ENCODE data around the gene PKP1. TPM values are rescaled to one million over a fixed set of nuclear protein-coding genes. Genes with fewer than 3 reads are reported as not detected.

The PKP1 gene
- total and polyA plus RNA-seq, 5 donors from 2014 or later: not detected

DNA sequence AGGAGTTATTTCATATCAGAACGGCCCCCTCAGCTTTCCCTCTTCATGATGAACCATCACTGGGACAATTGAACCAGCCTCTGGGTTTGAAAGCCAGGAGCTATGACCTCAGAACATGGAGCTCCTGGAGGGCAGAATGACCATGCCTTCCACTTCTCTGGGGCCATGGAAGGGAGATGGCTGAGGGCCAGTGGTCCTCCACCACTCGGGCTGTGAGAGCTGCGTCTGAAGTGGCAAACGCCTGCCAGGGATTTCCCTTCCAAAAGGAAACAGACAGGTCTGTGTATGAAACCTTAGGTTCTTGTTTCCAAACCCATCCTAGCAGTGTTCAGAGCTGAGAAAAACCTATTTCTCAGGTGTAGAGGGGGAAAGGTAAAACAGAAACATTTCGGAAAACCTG lies 22.5 kb downstream of the PKP1 start:
- peaks cover 0 to 3% (median 0%) of the 10 kb centered on the region in 4 donors for H3K4me1 Mint-ChIP-seq
- H3K9me3 ChIP-seq (ENCODE audit: control insufficient read depth in 2 of 2, low read length in 2 of 2): no peaks in the 10 kb centered on the region

DNA sequence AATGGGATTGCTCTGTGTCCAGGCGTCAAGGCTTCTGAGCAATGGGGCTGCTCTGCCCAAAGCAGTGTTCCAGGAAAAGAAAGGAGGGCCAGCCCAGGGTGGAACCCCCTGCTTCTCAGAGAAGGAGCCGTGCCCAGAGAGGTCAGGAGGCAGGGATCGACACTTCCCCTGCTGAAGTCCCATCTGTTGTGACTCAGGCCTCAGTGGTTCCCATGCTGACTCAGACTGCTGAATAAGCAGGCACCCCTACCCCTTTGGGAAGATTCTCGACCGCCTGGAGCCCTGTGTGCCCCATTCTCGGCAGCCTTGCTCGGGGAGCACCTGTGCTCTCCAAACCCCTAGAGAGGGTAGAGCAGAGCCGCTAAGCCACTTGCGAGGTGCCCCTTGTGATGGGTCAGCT lies 23.9 kb downstream of the PKP1 start:
- H3K27me3 ChIP-seq (ENCODE audit: control insufficient read depth, insufficient read depth, low read length): peaks cover 2% of the 10 kb centered on the region
- H3K9me3 ChIP-seq (ENCODE audit: control insufficient read depth in 2 of 2, low read length in 2 of 2): no peaks in the 10 kb centered on the region
- H3K4me3 ChIP-seq (ENCODE audit: low read depth, low read length): no peak overlapping the region
- Mint-ChIP-seq H3K9me3 (no peaks in the 10 kb centered on the region), H3K4me3 (no peak overlapping the region), H3K36me3 (no peaks in the 10 kb centered on the region), H3K4me1 (peaks cover 0 to 3% (median 0%) of the 10 kb centered on the region in 4 donors), H3K27me3 (peaks cover 13% of the 10 kb centered on the region), H3K27ac (no peak overlapping the region)
- H3K4me1 ChIP-seq (ENCODE audit: control insufficient read depth, insufficient read depth, low read length, poor library complexity, severe bottlenecking): no peaks in the 10 kb centered on the region
- no peaks in the 10 kb centered on the region for H3K36me3 ChIP-seq (ENCODE audit: control insufficient read depth, insufficient read depth, low read length)
- DNase-seq (no peak), ATAC-seq (ENCODE audit: low read depth in 2 of 2) (no peak)
- no peak overlapping the region for H3K27ac ChIP-seq (ENCODE audit: insufficient read depth, low read length, poor library complexity, severe bottlenecking)

More for the DNA sequence above, 22.5 kb downstream of the PKP1 start:
- no peak for DNase-seq
- no peaks in the 10 kb centered on the region for H3K36me3 ChIP-seq (ENCODE audit: control insufficient read depth, insufficient read depth, low read length)
- Mint-ChIP-seq H3K9me3 (no peaks in the 10 kb centered on the region), H3K4me3 (no peak overlapping the region), H3K27ac (peak overlapping the region in 1 of 3 donors; percentile 26), H3K36me3 (no peaks in the 10 kb centered on the region), H3K27me3 (peaks cover 9% of the 10 kb centered on the region)
- no peak overlapping the region for H3K4me3 ChIP-seq (ENCODE audit: low read depth, low read length)
- no peaks in the 10 kb centered on the region for H3K4me1 ChIP-seq (ENCODE audit: control insufficient read depth, insufficient read depth, low read length, poor library complexity, severe bottlenecking)
- no peak for ATAC-seq (ENCODE audit: low read depth in 2 of 2)
- H3K27me3 ChIP-seq (ENCODE audit: control insufficient read depth, insufficient read depth, low read length): peaks cover 2% of the 10 kb centered on the region
- no peak overlapping the region for H3K27ac ChIP-seq (ENCODE audit: insufficient read depth, low read length, poor library complexity, severe bottlenecking)

GRCh38 chr1:201307760-201308499 lies 24.6 kb downstream of the PKP1 start:
- no peak overlapping the region for H3K27ac ChIP-seq (ENCODE audit: insufficient read depth, low read length, poor library complexity, severe bottlenecking)
- Mint-ChIP-seq H3K9me3 (no peaks in the 10 kb centered on the region), H3K4me3 (no peak overlapping the region), H3K27me3 (peaks cover 13% of the 10 kb centered on the region), H3K4me1 (peaks cover 0 to 3% (median 0%) of the 10 kb centered on the region in 4 donors), H3K36me3 (no peaks in the 10 kb centered on the region), H3K27ac (no peak overlapping the region)
- DNase-seq: no peak
- ATAC-seq (ENCODE audit: low read depth in 2 of 2): no peak
- H3K36me3 ChIP-seq (ENCODE audit: control insufficient read depth, insufficient read depth, low read length): no peaks in the 10 kb centered on the region
- H3K9me3 ChIP-seq (ENCODE audit: control insufficient read depth in 2 of 2, low read length in 2 of 2): no peaks in the 10 kb centered on the region
- H3K4me1 ChIP-seq (ENCODE audit: control insufficient read depth, insufficient read depth, low read length, poor library complexity, severe bottlenecking): no peaks in the 10 kb centered on the region
- H3K27me3 ChIP-seq (ENCODE audit: control insufficient read depth, insufficient read depth, low read length): peaks cover 2% of the 10 kb centered on the region
- H3K4me3 ChIP-seq (ENCODE audit: low read depth, low read length): no peak overlapping the region

DNA sequence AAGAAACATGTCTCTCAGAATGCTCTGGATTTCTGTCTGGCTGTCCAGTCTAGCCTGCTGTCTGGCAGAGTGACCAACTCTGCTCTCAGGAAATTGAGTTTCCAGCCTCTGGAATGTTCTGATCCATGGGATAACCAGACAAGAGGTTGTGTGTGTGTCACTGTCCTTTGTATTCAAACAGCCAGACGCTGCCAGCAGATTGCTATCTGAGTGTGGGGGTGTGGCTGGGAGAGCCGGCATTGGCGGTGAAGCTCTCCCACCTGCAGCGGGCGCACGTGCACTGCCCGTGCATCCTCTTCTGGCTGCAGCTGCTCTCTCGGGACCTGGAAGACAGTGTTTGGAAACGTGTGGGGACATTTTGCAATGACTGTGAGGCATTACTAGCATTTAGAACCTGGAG lies 26.1 kb downstream of the PKP1 start:
- H3K27me3 Mint-ChIP-seq: peaks cover 13% of the 10 kb centered on the region
- H3K4me3 Mint-ChIP-seq: no peak overlapping the region
- peaks cover 2% of the 10 kb centered on the region for H3K27me3 ChIP-seq (ENCODE audit: control insufficient read depth, insufficient read depth, low read length)
- no peak overlapping the region for H3K27ac ChIP-seq (ENCODE audit: insufficient read depth, low read length, poor library complexity, severe bottlenecking)
- no peaks in the 10 kb centered on the region for H3K4me1 ChIP-seq (ENCODE audit: control insufficient read depth, insufficient read depth, low read length, poor library complexity, severe bottlenecking)
- H3K4me3 ChIP-seq (ENCODE audit: low read depth, low read length): no peak overlapping the region
- H3K4me1 Mint-ChIP-seq: peaks cover 0 to 3% (median 0%) of the 10 kb centered on the region in 4 donors
- no peaks in the 10 kb centered on the region for H3K9me3 ChIP-seq (ENCODE audit: control insufficient read depth in 2 of 2, low read length in 2 of 2)
- peak in 1 of 3 donors; percentile 11 for DNase-seq
- H3K9me3 Mint-ChIP-seq: peaks cover 0 to 2% (median 0%) of the 10 kb centered on the region in 7 donors
- no peak overlapping the region for H3K27ac Mint-ChIP-seq
- no peaks in the 10 kb centered on the region for H3K36me3 Mint-ChIP-seq
- no peaks in the 10 kb centered on the region for H3K36me3 ChIP-seq (ENCODE audit: control insufficient read depth, insufficient read depth, low read length)
- ATAC-seq (ENCODE audit: low read depth in 2 of 2): no peak

DNA sequence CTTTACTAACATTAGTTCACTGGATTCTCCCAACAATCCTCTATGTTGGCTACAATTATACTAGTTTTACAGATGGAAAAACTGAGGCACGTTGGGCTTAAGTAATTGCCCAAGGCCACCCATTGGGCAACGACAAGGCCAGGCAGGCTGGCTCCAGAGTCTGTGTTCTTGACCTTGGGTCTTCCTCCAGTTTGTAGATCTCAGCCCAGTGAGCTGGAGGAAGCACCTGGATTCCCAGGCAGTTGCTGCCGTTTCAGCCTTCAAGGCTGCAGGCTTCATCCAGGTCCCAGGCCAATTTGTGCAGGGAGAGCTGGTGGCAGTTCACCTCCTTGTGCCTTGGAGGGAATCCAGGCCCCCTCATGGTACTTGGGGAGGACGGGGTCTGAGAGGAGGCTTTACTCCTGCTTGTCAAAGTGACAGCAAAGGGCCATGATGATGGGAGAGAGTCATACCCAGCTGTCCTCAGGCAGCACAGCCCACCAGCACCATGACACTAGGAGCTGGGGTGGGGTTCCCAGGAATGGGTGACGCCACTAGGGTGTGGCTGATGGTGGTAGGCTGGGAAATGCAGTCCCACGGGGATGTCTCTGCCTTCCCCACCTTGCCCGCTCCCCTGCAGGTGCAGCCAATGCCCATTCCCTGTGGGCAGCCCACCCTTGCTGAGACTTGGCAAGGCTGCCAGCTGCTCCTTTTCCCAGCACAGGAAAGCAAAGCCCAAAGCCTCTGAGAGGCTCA lies 27.1 kb downstream of the PKP1 start:
- H3K27me3 Mint-ChIP-seq: peaks cover 21% of the 10 kb centered on the region

DNA sequence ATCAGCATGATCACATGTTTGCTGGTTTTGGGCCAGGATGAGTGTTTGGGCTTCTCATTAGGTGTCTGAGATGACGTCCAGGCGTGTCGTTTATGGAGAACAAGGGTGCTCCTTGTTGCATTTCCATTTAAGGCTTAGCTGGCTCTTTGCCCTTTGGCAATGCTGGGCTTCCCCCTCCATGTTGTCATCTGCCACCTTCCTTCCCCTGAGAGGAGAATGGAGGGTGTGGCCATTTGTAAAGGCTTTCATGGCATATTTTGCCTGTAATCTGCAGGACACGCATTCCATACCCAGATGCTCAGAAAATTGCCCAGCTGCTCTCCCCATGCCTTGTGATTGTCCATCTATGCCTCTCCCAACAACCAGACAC lies 27.7 kb downstream of the PKP1 start:
- Histone ChIP-seq H3K27ac (ENCODE audit: insufficient read depth, low read length, poor library complexity, severe bottlenecking) (no peak overlapping the region), H3K36me3 (ENCODE audit: control insufficient read depth, insufficient read depth, low read length) (no peaks in the 10 kb centered on the region), H3K4me1 (ENCODE audit: control insufficient read depth, insufficient read depth, low read length, poor library complexity, severe bottlenecking) (no peaks in the 10 kb centered on the region), H3K9me3 (ENCODE audit: control insufficient read depth in 2 of 2, low read length in 2 of 2) (no peaks in the 10 kb centered on the region), H3K27me3 (ENCODE audit: control insufficient read depth, insufficient read depth, low read length) (peaks cover 2% of the 10 kb centered on the region), H3K4me3 (ENCODE audit: low read depth, low read length) (no peak overlapping the region)
- peaks cover 21% of the 10 kb centered on the region for H3K27me3 Mint-ChIP-seq
- no peak for DNase-seq
- ATAC-seq (ENCODE audit: low read depth in 2 of 2): no peak
- H3K4me3 Mint-ChIP-seq: no peak overlapping the region
- H3K4me1 Mint-ChIP-seq: peaks cover 0 to 5% (median 0%) of the 10 kb centered on the region in 4 donors
- no peak overlapping the region for H3K27ac Mint-ChIP-seq
- no peaks in the 10 kb centered on the region for H3K36me3 Mint-ChIP-seq
- peaks cover 0 to 2% (median 0%) of the 10 kb centered on the region in 7 donors for H3K9me3 Mint-ChIP-seq

More for the DNA sequence above, 27.1 kb downstream of the PKP1 start:
- H3K4me3 ChIP-seq (ENCODE audit: low read depth, low read length): no peak overlapping the region
- Mint-ChIP-seq H3K27ac (no peak overlapping the region), H3K36me3 (no peaks in the 10 kb centered on the region), H3K4me1 (peaks cover 0 to 3% (median 0%) of the 10 kb centered on the region in 4 donors), H3K4me3 (no peak overlapping the region), H3K9me3 (peaks cover 0 to 2% (median 0%) of the 10 kb centered on the region in 7 donors)
- no peaks in the 10 kb centered on the region for H3K36me3 ChIP-seq (ENCODE audit: control insufficient read depth, insufficient read depth, low read length)
- no peak overlapping the region for H3K27ac ChIP-seq (ENCODE audit: insufficient read depth, low read length, poor library complexity, severe bottlenecking)
- ATAC-seq (ENCODE audit: low read depth in 2 of 2) (no peak), DNase-seq (no peak)
- H3K27me3 ChIP-seq (ENCODE audit: control insufficient read depth, insufficient read depth, low read length): peaks cover 2% of the 10 kb centered on the region
- H3K9me3 ChIP-seq (ENCODE audit: control insufficient read depth in 2 of 2, low read length in 2 of 2): no peaks in the 10 kb centered on the region
- no peaks in the 10 kb centered on the region for H3K4me1 ChIP-seq (ENCODE audit: control insufficient read depth, insufficient read depth, low read length, poor library complexity, severe bottlenecking)

GRCh38 chr1:201311356-201312011 lies 28.2 kb downstream of the PKP1 start:
- Mint-ChIP-seq H3K9me3 (peaks cover 0 to 2% (median 0%) of the 10 kb centered on the region in 7 donors), H3K27me3 (peaks cover 21% of the 10 kb centered on the region), H3K4me3 (no peak overlapping the region), H3K4me1 (peaks cover 0 to 5% (median 0%) of the 10 kb centered on the region in 4 donors), H3K36me3 (no peaks in the 10 kb centered on the region), H3K27ac (no peak overlapping the region)
- Histone ChIP-seq H3K9me3 (ENCODE audit: control insufficient read depth in 2 of 2, low read length in 2 of 2) (no peaks in the 10 kb centered on the region), H3K27ac (ENCODE audit: insufficient read depth, low read length, poor library complexity, severe bottlenecking) (no peak overlapping the region), H3K36me3 (ENCODE audit: control insufficient read depth, insufficient read depth, low read length) (no peaks in the 10 kb centered on the region), H3K4me1 (ENCODE audit: control insufficient read depth, insufficient read depth, low read length, poor library complexity, severe bottlenecking) (no peaks in the 10 kb centered on the region), H3K4me3 (ENCODE audit: low read depth, low read length) (no peak overlapping the region), H3K27me3 (ENCODE audit: control insufficient read depth, insufficient read depth, low read length) (peaks cover 2% of the 10 kb centered on the region)
- DNase-seq (no peak), ATAC-seq (ENCODE audit: low read depth in 2 of 2) (no peak)

Measured in CD4-positive, CD25-positive, alpha-beta regulatory T cell (primary cell).